H54 (cell line): ENCODE results near the gene SAMD3.

Source experiments
- DNase-seq: peaks from one replicate; pipeline ENCODE4 v3.0.0; 2011; ENCODE audit warnings: low spot score, mixed read lengths; ENCODE audit not compliant: insufficient read length
- FAIRE-seq: peaks from 3 replicates; lab custom pipeline; 2011; peaks lifted over from hg19 to GRCh38; lab: Jason Lieb, UNC
- POLR2A ChIP-seq: IDR thresholded peaks from 2 replicates; pipeline ENCODE4 v1.6.1; 2011; ENCODE audit warnings: low read depth, mild to moderate bottlenecking, low read length

Gene SAMD3

GRCh38 chr6:130148181-130148580 lies 74.6 kb downstream of the SAMD3 start:
- no peak for TF ChIP-seq POLR2A
- DNase-seq (no peak), FAIRE-seq (no peak)

GRCh38 chr6:130147111-130147510 lies 75.6 kb downstream of the SAMD3 start:
- no peak for FAIRE-seq
- TF ChIP-seq POLR2A: no peak
- no peak for DNase-seq

- TF ChIP-seq POLR2A: no peak
- FAIRE-seq: peak; percentile 15
- DNase-seq: no peak
Measured at GRCh38 chr6:130143709-130144108, 79.0 kb downstream of the SAMD3 start.

- no peak for FAIRE-seq
- DNase-seq: no peak
- TF ChIP-seq POLR2A: no peak
Measured at GRCh38 chr6:130140084-130140483, 82.7 kb downstream of the SAMD3 start.

GRCh38 chr6:130138909-130139242 lies 83.9 kb downstream of the SAMD3 start:
- no peak for FAIRE-seq
- DNase-seq: no peak
- TF ChIP-seq POLR2A: no peak

- FAIRE-seq: no peak
- no peak for DNase-seq
- no peak for TF ChIP-seq POLR2A
Measured at GRCh38 chr6:130138116-130138908, 84.4 kb downstream of the SAMD3 start.

GRCh38 chr6:130136798-130137197 lies 86.0 kb downstream of the SAMD3 start:
- FAIRE-seq: no peak
- TF ChIP-seq POLR2A: no peak
- no peak for DNase-seq

GRCh38 chr6:130134582-130134981 lies 88.2 kb downstream of the SAMD3 start:
- DNase-seq (no peak), FAIRE-seq (no peak)
- no peak for TF ChIP-seq POLR2A

GRCh38 chr6:130132286-130132701 lies 90.5 kb downstream of the SAMD3 start:
- no peak for DNase-seq
- TF ChIP-seq POLR2A: no peak
- no peak for FAIRE-seq

- no peak for DNase-seq
- no peak for FAIRE-seq
- no peak for TF ChIP-seq POLR2A
Measured at GRCh38 chr6:130129762-130130246, 92.9 kb downstream of the SAMD3 start.

GRCh38 chr6:130128326-130128725 lies 94.4 kb downstream of the SAMD3 start:
- FAIRE-seq (no peak), DNase-seq (no peak)
- TF ChIP-seq POLR2A: no peak

- FAIRE-seq: no peak
- TF ChIP-seq POLR2A: no peak
Measured at GRCh38 chr6:130127195-130127594, 95.6 kb downstream of the SAMD3 start.

GRCh38 chr6:130122243-130122642 lies 100.5 kb downstream of the SAMD3 start:
- no peak for FAIRE-seq
- DNase-seq: no peak
- TF ChIP-seq POLR2A: no peak

More at GRCh38 chr6:130127195-130127594, 95.6 kb downstream of the SAMD3 start:
- DNase-seq: no peak

GRCh38 chr6:130120731-130121130 lies 102.0 kb downstream of the SAMD3 start:
- no peak for FAIRE-seq
- DNase-seq: no peak
- TF ChIP-seq POLR2A: no peak

GRCh38 chr6:130119211-130119610 lies 103.5 kb downstream of the SAMD3 start:
- TF ChIP-seq POLR2A: no peak
- FAIRE-seq (no peak), DNase-seq (no peak)
